ENCODE measurements around the gene PICK1.
"Not testable (repeated sequence)": the region's sequence is repeated elsewhere in the genome, so short reads cannot be mapped to it uniquely, and the experiment has no call there.

The PICK1 gene

DNA sequence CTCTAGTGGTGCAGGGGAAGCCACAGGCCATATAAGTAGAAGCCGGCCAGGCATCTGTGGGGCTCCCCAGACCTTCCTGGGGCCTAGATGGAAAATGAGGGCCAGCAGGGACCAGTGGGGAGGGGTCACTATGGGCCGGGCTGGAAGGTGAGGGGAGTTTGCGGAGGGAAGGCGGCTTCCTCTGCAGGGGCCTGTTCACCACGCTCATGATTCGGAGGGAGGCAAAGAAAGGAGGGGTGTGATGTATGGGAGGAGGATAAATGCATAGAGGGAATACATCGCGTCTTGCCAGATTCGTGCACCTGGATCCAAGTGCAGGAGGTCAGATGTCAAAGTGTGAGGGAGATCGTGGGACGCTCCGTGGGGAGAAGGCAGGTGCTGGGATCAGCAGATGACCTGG, 19.9 kb downstream of the PICK1 start:
- no peak for DNase-seq

DNA sequence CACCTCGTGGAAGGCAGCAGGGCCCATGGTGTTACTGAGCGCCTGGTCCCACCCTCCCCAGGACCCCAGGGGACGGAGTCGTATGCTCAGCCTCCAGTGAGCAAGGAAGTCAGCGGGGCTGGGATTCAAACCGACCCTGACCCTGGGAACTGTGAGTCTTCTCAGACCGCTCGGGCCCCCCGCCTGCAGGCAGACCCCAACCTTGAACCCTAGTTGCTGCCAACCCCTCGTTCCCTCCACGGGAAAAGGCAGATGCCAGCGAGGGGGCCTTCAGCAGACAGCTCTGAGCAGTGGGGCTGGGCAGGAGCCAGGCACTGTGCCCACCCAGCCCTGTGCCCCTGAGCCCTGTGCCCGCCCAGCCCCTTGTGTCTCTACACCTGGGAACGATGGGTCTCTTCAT, 20.4 kb downstream of the PICK1 start:
- DNase-seq: no peak

DNA sequence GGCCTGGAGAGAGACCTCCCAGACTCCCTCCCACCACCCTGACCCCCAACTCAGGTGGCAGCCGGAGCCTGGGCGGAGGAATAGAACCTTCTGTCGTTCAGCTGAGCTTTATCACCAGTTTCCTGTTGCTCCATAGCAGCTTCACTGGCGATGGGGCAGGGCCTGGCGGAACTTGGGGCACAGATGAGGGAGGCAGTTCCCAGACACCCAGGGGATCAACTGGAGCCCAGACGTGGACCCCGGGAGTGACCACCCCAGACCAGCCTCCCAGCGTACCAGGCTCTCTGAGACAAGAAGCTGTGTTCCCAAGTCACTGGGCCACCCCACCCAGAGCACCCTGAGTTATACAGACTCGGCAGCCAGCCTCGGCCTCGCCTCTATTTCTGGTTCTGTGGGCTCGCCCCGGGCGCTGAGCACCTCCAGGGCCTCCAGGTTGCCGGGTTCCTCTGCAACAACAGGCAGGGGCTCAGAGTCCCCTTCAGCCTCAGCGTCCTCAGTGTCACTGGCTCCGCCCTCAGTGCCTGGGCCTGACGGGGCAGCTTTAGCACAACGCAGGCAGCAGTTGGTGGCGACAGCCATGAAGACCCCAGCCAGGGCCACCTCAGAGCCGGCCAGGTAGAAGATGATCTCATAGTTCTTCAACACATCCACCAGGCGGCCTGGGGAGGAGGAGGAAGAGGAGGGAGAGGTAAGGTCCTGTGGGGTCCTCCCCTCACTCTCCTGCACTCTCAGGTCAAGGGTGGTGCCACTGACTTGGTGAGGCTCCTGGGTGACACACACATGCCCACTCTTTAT, 21.0 kb downstream of the PICK1 start:
- no peak for DNase-seq

DNA sequence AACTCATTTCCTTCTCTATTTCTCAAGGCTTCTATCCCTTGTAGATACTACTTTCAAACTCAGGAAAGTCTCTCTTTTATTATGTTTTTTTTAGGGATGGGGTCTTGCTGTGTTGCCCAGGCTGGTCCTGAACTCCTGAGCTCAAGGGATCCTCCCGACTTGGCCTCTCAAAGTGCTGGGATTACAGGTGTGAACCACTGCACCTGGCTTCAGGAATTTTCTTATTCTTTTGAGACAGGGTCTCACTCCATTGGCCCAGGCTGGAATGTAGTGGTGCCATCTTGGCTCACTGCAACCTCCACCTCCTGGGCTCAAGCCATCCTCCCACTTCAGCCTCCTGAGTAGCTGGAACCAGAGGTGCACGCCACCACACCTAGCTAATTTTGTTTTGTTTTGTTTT, 22.0 kb downstream of the PICK1 start:
- not testable (repeated sequence) for DNase-seq

DNA sequence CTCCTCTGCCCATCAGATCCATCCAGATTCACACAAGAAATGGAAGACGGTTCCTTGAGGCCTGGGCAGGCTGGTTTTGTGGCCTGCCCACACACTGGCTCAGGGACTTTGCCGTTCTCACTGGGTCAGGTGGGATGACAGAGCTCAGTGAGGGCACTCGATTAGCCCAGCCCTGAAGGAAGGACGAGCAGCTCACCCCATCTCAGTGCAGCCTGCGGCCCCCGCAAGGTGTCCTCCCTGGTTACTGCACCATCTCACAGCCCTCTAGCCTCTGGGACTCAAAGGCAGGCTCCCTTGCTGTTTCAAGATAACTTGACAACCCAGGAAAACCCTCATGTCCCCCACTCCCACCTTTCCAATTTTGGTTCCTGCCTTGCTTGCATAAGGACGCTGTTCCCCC, 22.6 kb downstream of the PICK1 start:
- DNase-seq: no peak

DNA sequence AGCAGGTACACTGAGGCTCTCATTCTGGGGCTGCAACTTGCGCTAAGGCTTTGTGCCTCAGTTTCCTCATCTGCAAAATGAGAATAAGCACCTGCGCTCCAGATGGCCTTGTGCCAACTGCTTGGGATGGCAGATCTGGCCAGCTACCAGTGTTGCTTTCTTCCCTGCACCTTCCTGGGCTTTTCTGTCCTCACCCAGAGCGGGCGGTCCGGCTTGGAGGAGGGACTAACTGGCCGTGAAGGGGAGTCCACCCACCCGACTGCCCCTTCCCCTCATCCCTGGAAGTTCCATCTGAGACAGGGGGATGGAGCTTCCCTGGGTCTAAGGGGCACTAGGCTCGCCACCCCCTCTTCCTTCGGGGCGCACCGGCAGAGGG, 23.3 kb downstream of the PICK1 start:
- DNase-seq: no peak

DNA sequence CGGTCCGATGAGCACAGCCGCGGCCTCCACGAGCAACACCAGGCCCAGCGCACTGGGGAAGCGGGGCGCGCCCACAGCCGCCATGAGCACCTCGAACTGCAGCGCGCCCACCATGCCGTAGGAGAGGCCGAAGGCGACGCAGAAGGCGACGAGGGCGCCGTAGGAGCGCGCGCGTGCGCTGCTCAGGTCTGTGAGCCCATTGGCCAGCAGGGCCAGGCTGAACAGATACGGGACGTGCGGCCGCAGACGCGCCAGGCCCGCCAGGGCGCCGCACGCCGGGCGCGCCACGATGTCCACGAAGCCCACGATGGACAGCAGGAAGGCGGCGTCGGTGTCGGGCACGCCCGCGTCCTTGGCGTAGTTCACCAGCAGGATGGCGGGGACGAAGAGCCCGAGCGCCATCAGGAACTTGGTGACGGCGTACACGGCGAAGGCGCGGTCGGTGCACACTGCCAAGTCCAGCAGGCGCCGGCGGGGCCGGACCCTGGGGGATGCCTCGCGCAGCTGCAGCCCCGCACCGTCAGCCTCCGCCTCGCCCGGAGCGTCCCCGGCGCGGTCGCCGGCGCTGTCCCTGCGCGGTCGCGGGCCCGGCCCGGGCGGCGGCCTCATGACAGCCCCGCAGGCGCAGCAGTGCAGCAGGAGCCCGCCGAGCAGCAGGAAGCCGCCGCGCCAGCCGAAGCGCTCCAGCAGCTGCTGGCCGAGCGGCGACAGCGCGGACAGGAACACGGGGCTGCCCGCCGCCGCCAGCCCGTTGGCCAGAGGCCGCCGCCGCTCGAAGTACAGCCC, 23.8 kb downstream of the PICK1 start:
- DNase-seq: no peak

DNA sequence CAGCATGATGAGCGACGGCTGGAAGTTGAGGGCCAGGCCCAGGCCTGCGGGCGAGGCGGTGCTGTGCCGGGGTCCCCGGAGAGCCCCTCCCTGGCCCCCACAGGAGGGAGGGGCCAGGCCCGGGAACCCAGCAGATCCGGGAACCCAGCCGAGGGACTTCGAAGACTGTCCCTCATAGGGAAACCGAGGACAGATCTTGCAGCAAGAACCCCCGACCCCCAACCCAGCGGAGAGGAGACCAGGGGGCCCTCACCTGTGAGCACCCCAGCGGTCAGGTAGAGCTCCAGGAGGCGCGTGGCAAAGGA, 24.4 kb downstream of the PICK1 start:
- no peak for DNase-seq

DNA sequence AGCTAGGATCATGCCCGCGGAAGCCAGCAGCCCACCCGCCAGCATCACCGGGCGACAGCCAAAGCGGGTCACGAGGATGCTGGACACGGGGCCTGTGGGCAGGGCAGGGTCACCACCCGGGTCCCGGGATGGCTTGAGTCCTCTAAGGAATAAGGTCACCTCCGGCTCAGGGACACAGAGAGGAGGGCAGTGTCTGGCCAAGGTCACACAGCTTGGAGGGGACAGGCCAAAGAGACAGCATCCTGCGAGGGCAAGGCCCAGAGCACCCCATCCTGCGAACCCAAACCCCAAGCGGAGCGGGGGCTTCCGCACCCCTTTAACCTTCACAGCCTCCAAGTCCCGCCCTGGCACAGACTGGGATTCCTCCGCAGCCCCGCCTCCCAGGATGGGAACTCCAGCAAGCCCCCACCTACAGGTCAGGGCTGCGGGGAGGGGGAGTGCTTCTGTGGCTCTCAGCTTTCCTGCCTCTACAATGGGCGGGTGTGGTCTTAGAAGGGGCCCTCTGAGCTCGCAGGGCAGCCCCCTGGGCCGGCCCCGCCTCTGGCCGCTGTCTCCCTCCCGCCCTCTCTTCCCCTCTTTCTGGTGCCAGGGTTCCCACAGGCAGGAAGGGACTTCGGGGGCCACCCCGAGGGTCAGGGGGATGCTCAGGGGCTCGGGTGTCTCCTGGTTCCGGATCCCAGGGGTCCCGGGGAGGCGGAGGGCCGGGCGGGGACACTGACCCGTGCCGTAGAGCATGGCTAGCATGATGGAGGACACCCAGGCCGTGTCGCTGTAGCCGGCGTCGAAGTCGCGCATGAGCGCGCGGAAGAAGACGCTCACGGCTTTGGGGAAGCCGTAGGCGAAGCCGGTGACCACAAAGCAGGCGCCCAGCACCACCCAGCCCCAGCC, 25.0 kb downstream of the PICK1 start:
- DNase-seq: no peak

DNA sequence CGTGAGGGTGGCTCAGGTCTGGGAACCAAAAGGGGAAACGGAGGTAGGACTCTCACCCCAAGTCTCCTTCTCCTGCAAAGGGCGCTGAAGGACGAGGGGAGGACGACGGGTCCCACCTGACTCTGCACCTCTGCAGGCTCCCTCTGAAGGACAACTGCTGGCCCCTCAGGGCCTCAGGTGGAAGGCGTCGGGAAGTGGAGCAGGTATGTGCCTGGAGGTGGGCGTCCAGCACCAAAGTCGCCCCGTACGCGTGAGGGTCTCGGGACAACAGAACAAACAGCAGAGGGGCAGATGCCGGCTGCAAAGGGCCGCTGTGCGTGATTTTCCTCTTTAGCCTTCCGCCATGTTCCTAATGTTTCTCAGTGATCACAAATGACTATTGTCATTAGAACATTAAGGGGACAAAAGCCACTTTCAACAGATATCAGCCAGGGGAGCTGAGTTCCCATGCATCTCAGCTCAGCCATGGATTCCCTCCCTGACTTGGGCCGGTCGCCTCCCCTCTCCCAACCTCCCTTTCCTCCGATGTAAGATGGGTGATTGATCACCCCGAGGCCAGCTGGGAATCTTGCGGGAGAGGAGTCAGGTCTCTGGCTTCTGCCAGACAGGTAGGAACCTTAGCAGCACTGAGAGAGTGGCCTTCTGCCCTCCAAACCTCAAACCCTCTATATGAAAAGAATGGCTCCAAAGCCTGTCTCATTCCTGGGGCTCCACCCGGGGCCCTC, 25.9 kb downstream of the PICK1 start:
- no peak for DNase-seq

DNA sequence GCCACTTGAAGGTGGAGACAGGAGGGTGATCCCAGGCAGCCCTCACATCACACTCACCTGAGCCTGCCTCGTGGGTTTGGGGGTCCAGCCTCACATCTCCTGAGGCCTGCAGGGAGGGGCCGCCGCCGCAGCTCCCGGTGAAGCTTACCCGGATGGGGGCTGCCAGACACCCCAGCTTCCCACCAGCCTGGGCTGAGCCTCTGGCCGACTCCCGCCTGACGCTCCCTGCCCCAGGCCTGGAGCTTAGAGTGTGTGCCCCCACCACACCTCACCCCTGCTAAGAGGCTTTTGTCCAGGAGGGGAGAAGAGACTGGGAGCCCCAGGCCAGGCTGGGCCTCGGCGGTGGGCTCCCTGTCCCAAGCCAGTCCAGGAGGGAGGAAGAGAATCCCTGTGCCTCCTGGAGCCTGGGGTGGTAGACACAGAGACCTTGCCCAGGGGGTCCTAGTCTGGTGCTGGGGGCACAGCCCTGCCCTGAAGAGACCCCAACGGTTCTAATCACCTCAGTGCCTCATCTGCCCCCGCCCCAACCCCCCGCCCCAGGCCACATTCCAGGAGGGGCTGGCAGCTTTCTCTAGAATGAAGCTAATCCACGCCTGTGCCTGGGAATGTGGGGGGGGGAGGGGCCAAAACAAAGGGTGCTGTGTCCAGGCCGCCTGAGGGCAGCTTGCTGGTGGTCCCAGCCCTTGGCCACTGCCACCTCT, 26.9 kb downstream of the PICK1 start, which contains the start of gene SLC16A8:
TSS of gene SLC16A8 (minus strand) at position 254 of the 701 bp plus-strand sequence. CDS start 1,311 bp downstream, outside the sequence.
- DNase-seq: no peak

DNA sequence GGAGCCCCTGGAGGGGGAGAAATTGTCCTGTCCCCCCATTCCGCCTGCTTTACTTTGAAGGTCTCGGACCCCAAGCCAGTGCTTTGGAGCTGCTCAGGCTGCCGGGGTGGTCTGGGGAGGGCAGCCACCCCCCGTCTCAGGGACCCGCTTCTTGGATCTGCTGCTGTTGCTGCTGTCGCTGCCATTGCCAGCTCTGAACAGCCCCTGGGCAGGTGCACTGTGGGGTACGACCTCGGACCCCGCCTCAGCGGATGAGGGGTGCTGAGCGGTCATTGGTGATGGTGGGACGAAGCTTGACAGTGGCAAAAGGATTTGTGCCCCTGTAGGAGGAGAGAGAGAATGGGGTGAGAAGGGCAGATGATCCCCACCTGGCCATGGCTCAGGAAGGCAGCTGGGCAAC, 27.9 kb downstream of the PICK1 start:
- no peak for DNase-seq

DNA sequence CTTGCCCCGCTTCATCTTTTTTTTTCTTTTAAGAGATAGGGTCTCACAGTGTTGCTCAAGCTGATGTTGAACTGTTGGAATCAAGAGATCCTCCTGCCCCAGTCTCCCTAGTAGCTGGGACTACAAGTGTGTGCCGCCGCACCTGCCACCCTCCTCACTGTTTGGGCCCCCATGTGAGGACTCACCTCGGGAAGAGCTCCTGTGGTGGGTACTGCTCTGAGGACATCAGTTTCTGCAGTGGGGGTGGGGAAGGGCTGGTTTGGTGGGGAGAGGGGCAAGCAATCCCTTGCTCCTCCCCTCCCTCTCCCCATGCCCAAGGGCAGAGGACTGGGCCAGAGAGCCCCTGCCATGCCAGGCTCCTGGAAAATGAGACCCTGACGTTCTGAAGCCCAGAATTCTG, 28.3 kb downstream of the PICK1 start:
- DNase-seq: no peak

DNA sequence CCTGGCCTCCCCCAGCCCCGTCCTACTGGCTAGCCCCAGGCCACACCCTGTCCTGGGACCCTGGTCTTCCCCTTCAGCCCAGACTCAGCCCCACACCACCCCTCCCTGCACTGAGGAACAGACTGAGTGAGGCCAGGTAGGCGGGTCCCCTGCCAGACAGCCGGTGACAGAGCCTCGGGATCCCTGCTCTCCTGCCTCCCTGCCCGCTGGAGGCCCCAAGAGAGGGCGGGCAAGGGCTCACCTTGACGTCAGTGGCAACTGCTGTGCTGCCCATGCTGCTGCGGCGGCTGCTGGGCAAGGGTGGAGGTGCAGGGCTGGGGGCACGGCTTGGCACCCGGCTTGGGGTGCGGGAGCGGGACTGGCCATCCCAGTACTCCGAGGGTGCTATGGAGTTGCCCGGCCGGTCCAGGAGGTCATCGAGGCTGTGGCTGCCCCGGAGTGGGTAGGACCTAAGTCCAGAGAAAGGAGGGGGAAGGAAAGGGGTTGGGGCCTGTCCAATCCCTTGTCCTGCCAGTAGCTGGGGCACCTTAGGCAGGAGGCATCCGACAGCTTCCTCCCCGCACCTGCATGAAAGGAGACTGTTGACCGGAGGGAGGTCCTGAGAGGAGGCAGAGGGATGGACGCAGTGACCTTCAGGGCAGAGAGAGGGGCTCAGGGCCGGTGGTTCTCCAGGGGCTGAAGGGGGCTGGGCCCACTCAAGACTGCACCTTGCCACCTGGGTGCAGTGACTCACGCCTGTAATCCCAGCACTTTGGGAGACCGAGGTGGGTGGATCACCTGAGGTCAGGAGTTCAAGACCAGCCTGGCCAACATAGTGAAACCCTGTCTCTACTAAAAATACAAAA, 29.0 kb downstream of the PICK1 start:
- no peak for DNase-seq

DNA sequence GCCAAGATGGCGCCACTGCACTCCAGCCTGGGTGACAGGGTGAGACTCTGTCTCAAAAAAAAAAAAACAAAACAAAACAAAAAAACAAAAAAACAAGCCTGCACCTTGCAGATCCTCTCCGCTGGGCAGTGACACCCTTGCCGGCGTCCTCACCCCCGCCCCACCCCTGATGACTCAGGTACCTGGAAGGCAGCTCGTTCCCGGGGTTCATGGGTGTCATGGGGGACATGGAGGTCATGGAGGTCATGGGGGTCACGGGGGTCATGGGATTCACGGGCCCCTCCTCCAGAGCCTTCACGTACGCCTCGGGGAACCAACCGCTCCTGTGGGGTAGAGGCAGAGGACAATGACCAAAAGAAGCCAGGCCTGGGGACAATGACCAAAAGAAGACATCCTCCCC, 29.7 kb downstream of the PICK1 start:
- DNase-seq: no peak

DNA sequence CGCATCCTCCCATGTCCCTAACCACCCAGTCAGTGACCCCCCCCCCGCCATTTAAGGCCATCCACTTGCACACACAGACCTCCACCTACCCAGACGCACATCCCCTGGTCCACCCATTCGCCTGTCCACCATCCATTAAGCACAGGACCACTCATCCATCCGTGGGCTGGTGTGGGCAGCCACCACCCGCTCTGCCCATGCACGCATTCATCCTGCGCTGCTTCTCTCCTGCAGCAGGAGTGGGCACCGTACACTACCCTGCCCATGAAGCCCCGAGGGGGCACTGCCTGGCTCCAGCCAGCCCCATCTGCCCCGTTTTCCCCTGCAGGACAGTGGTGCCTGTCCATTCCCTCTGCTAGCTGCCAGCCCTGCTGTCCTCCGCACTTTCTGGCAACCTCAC, 30.7 kb downstream of the PICK1 start:
- no peak for DNase-seq

DNA sequence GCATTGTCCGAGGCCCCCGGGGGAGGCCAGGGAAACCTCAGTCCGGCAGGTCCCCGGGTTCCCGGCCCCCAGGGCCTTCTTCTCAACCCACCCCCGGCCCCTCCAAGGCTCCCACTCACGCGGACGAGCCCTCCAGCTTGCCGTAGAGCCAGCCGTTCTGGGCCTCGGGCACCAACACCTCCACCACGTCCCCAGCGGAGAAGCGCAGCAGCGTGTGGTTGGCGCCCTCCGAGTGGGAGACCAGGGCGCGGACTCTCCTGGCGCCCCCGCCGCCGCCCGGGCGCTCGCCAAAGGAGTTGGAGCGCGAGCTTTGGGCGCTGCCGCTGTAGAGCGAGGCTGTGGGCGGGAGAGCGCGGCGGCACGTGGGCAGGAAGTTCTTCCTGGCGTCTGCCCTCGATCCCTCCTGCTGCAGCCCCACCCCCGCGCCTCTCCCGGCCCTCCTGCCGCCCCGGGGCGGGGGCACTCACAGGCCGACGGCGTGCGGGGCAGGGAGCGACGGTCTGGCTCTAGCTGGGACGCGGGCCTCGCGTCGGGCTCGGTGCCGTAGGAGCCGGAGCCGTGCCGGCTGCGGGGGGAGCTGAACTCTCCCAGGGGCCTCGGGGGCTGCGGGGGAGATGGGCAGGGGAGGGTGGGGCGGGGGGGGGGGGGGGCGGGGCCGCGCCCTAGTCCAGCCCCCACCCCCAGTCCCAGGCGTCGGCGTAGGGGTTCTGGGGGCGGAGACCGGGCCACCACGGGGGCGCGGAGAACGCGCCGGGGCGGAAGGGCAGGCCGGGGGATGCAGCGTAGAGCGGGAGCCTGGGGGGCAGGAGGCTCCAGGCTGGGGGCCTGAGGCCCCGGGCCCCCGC, 31.6 kb downstream of the PICK1 start:
- no peak for DNase-seq

DNA sequence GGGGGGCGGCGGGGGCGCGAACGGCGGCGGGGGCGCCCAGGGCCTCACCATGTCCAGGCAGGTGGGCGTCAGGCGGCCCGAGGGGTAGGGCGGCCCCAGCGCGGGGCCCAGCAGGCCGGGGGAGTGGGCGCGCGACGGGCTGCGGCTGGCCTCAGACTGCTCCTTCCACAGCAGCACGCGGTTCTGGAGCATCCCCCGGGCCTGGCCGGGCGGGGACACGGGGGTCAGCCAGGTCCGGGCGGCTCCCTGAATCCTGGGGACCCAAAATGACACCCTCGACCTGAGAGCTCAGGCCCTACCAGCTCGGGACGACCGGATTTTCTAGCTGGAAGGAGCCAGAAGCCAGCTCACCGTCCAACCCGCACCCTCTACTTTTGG, 32.3 kb downstream of the PICK1 start:
- no peak for DNase-seq

DNA sequence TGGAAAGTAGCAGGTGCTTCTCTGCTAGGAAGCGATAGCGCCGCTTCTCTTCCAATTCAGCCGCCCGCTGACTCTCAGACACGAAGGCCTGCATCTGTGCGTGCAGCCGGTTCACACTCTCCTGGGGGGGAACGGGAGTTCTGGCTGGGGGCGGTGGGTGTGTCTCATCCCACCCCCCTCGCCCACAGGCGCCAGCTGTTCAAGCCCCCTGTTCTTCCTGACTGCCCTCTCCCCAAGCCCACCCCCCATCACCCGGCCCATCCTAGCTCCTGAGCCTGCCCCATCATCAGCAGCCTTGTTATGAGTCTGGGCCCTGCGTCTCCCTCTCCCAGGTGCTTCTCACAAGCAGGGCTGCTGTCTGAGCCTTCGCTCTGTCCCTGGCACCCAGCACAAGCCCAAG, 39.9 kb downstream of the PICK1 start:
- DNase-seq: no peak
